Measurements from ENCODE around the gene KAT8.
A peak's percentile ranks its signal among the peaks of the same experiment; 100 is the strongest.
"Not testable (repeated sequence)": the region's sequence is repeated elsewhere in the genome, so short reads cannot be mapped to it uniquely, and the experiment has no call there.

Gene KAT8

GRCh38 chr16:31133046-31133501 is 15.6 kb downstream of the KAT8 start:
- DNase-seq: no peak

- no peak for DNase-seq
Measured at GRCh38 chr16:31134091-31134571, 16.7 kb downstream of the KAT8 start.

GRCh38 chr16:31134625-31135534 is 17.4 kb downstream of the KAT8 start:
- no peak for DNase-seq

- no peak for DNase-seq
Measured at GRCh38 chr16:31135535-31136286, 18.2 kb downstream of the KAT8 start, which contains the start of gene PRSS8. TSS of gene PRSS8 (minus strand) at chr16:31135727. CDS start at chr16:31135498, 229 bp downstream.

DNA sequence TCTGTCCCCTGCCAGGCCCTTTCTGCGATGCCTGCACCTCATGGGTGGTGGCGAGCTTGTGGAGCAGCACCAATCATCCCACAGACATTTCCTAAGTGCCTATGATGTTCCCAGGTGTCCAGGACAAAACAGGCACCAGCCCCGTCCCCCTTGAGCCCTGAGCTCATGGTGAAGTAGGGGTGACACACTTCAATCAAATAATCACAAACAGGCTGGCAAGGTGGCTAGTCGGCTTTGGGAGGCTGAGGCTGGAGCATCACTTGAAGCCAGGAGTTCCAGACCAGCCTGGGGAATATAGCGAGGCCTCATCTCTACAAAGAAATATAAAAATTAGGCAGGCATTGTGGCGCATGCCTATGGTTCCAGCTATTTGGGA is 18.8 kb downstream of the KAT8 start:
- DNase-seq: no peak

DNA sequence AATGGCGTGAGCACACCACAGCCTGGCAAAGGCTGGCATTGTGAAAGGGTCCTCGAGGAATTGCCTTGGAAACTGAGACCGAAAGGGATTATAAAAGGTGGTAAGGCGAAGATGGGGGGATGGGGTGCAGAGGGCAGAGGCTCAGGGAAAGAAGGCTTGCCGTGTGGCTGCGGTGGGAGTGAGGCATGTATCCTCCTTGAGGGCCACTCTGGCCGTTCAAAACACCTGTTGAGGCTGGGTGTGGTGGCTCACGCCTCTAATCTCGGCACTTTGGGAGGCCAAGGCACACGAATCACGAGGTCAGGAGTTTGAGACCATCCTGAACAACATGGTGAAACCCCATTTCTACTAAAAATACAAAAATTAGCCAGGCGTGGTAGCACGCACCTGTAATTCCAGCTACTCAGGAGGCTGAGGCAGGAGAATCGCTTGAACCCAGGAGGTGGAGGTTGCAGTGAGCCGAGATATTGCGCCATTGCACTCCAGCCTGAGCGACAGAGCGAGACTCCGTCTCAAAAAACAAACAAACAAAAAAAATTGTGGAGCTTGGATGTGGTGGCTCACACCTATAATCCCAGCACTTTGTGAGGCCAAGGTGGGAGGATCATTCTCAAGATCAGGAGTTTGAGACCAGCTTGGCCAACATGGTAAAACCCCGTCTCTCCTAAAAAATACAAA is 19.5 kb downstream of the KAT8 start:
- DNase-seq: not testable (repeated sequence)

- DNase-seq: no peak
Measured at GRCh38 chr16:31138621-31139578, 21.4 kb downstream of the KAT8 start.

DNA sequence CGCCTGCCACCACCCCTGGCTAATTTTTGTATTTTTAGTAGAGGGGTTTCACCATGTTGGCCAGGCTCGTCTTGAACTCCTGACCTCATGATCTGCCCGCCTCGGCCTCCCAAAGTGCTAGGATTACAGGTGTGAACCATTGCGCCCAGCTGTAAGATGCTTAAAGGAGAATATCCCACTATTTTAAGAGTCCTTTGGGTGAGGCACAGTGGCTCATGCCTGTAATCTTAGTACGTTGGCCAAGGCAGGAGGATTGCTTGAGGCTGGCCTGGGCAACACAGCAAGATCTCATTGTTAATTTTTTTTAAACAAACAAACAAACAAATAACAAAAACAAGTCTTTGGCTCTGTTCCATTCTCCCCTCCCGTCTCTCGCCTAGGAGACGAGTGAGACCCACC is 23.6 kb downstream of the KAT8 start:
- DNase-seq: not testable (repeated sequence)

GRCh38 chr16:31141489-31142108 is 24.1 kb downstream of the KAT8 start:
- peak; percentile 66 for DNase-seq

DNA sequence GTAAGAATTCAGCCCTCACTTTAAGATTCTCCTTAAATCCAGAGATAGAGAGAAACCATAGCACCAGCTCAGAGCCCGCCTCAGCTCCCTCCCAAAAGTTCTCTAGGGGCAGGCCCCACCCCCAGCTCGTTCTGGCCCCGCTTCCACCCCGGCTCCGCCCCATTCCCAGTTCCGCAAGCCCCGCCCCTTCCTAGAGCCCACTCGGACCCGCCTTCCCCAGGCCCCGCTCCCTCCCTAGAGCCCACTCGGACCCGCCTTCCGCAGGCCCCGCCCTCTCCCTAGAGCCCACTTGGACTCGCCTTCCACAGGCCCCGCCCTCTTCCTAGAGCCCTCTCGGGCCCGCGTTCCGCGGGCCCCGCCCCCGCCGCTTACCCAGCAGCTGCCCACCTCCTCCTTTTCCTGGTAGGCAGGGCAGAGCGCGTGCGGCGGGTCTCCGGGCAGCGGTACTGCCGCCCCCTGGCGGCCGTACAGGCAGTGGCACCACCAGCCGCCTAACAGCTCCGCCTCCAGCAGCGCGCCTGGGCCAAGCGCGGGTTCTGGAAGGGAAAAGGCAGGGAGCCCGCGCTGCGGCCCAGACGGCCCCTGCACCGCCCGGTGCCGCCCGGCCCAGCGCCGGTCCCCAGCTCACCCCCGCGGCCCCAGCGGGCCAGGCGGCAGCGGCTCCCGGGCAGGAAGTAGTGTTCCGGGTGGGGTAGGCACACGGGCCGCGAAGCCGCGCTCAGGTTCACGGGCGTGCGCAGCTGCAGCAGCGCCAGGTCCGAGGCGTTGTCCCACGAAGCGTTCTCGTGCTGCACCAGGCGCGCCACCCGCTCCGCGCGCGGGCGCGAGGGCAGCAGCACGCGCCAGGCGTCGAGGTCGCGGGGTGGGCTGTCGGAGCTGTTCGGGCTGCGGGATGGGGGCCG is 24.9 kb downstream of the KAT8 start:
- peak; percentile 98 for DNase-seq

DNA sequence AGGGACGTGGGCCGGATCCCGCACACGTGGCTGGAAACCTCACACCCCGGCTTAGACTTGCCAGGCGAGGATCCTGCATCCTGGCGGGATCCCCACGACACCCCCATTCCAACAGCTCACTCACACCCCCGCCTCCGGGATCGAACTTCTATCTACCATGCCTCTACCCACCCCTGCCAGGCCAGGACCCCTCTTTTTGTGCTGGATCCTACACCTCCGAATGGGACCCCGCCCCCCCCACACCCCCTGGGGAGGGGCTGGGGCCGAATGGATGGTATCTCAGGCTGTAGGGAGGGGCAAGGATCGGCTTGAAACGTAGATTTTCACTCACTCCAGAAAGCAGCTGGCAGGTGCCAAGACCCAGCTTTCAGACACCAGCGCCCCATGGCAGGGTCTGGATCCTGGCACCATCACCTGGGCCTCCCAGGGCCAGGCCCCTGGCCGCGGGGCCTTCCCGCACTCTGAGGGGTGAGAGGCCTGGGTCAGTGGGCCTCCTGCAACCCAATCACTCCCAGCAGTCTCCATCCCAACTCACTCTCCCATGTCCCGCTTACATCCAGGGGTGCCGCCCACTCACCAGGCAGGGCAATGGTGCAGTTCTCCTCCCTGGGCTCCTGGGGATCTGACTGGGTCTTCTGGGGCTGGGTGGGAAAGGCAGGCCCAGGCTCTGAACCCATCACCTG is 25.7 kb downstream of the KAT8 start:
- DNase-seq: no peak

- DNase-seq: no peak
Measured at GRCh38 chr16:31143694-31144148, 26.3 kb downstream of the KAT8 start.

GRCh38 chr16:31144418-31144817 is 27.0 kb downstream of the KAT8 start:
- not testable (repeated sequence) for DNase-seq

DNA sequence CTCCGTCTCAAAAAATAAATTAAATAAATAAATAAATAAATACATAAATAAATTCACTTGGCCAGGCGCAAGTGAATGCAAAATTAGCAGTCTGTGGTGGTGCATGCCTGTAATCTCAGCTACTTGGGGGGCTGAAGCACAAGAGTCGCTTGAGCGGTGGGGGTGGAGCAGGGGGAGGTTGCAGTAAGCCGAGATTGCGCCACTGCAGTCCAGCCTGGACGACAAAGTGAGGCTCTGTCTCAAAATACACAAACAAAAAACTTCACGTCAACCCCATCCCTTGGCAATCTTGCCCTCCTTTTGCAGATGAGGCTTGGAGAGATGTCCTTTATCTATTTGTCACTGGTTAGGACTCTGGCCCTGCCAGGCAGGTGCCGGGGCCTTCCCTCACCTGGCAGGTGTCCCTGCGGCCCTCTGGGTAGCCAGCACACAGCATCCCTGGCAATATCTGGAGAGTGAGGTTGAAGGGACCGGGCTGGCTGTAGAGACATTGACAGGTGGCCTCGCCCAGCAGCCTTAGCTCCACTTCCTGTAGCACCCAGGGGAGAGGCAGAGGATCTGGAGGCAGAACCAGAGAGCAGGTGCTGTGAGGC is 28.0 kb downstream of the KAT8 start:
- DNase-seq: no peak

- no peak for DNase-seq
Measured at GRCh38 chr16:31147574-31147973, 30.1 kb downstream of the KAT8 start.

DNA sequence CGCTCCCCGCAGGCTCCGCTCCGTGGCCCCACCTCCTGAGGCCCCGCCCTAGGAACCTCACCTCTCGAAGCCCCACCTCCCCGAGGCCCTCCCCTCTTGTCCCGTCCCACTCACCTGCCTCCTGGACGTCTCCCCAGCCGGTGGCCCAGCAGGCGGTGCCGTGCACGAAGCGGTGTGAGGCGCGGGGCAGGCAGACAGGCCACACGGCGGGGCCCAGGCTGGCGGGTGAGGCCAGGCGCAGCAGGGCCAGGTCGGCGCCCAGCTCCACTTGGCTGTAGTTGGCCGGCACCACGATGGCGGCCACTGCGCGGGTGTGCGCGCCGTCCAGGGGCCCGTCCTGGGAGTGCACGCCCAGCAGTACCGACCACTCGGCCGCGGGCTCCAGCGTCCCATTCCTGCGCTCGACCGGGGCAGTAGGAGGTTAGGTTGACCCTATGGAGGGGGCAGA is 30.8 kb downstream of the KAT8 start:
- DNase-seq: no peak

DNA sequence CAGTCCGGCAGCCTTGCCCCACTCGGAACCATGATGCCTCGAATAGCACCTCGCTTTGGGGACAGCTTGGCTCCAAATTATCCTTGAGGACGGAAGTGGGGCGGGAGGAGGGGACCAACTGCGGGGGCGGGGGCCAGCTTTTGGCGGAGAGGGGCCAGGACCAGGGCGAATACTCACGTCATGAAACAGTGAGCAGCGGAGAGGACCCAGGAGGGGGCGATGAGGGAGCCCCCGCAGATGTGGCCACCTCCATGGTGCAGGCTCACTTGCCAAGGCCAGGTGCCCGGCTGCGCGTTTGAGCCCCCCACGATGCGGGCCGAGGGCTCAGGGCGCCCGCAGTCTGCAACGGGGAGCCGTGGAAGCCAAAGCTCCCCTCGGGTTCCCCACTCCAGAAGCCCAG is 31.4 kb downstream of the KAT8 start:
- no peak for DNase-seq

GRCh38 chr16:31149332-31149731 is 31.9 kb downstream of the KAT8 start:
- no peak for DNase-seq
